Liver (tissue), 9 donors: ENCODE results near the gene PSTK. TPM values are rescaled to one million over a fixed set of nuclear protein-coding genes. Genes with fewer than 3 reads are reported as not detected.

Experiments used
- DNase-seq: peaks from one replicate; pipeline ENCODE4 v3.0.0-alpha.2; 2017; ENCODE audit warnings: low spot score
- H3K27ac ChIP-seq, 2 donors: one replicate each; pipeline ENCODE4 v1.7.0; 2013; ENCODE audit warnings: inconsistent platforms in 2 of 2, low read length in 2 of 2, control low read depth in 1 of 2, low read depth in 1 of 2, mild to moderate bottlenecking in 1 of 2
- H3K27me3 ChIP-seq, 4 donors: one replicate each; pipeline versions ENCODE4 v1.6.1 to v1.7.0; 2013; ENCODE audit warnings: low read length in 3 of 4, inconsistent platforms in 1 of 4, mild to moderate bottlenecking in 1 of 4, moderate library complexity in 1 of 4; ENCODE audit not compliant: control insufficient read depth in 4 of 4, insufficient read depth in 4 of 4
- H3K36me3 ChIP-seq, 4 donors: one replicate each; pipeline versions ENCODE4 v1.6.1 to v1.7.0; 2013; ENCODE audit warnings: low read length in 3 of 4, mild to moderate bottlenecking in 3 of 4, low read depth in 1 of 4, moderate library complexity in 1 of 4; ENCODE audit not compliant: control insufficient read depth in 4 of 4, insufficient read depth in 3 of 4
- H3K4me1 ChIP-seq, 4 donors: one replicate each; pipeline versions ENCODE4 v1.6.1 to v1.7.0; 2013; ENCODE audit warnings: low read length in 3 of 4, mild to moderate bottlenecking in 3 of 4, moderate library complexity in 1 of 4; ENCODE audit not compliant: control insufficient read depth in 4 of 4, insufficient read depth in 4 of 4
- H3K4me3 ChIP-seq, 3 donors: one replicate each; pipeline versions ENCODE4 v1.6.1 to v1.7.0; 2013; ENCODE audit warnings: low read length in 3 of 3, control low read depth in 1 of 3, low read depth in 1 of 3, mild to moderate bottlenecking in 1 of 3
- H3K9ac ChIP-seq, 2 donors: one replicate each; pipeline ENCODE4 v1.7.0; 2013; ENCODE audit warnings: low read length in 2 of 2, mild to moderate bottlenecking in 2 of 2, moderate library complexity in 2 of 2, control low read depth in 1 of 2, low read depth in 1 of 2
- H3K9me3 ChIP-seq, 4 donors: one replicate each; pipeline versions ENCODE4 v1.6.1 to v1.7.0; 2013; ENCODE audit warnings: low read length in 3 of 4; ENCODE audit not compliant: control insufficient read depth in 4 of 4
- CTCF ChIP-seq: fragments of 150-350 bp; IDR thresholded peaks from 2 replicates; pipeline ENCODE4 v1.5.1; 2017; ENCODE audit warnings: improper control_type of control experiment, low read depth, low read length; ENCODE audit not compliant: missing input control
- FOXA1 ChIP-seq: IDR thresholded peaks from 2 replicates; pipeline ENCODE4 v1.6.1; 2016; ENCODE audit warnings: antibody characterized with exemption
- FOXA2 ChIP-seq: IDR thresholded peaks from 2 replicates; pipeline ENCODE4 v1.6.1; 2016; ENCODE audit warnings: antibody characterized with exemption
- GABPA ChIP-seq, 2 donors: IDR thresholded peaks in 1 of 2; conservative IDR thresholded peaks in 1 of 2; 2 replicates each; pipeline ENCODE4 v1.6.1; 2016; ENCODE audit warnings: antibody characterized with exemption in 2 of 2, mild to moderate bottlenecking in 1 of 2, moderate library complexity in 1 of 2
- HNF4A ChIP-seq, 2 donors: conservative IDR thresholded peaks; 2 replicates each; pipeline ENCODE4 v1.6.1; 2016; ENCODE audit warnings: antibody characterized with exemption in 2 of 2, mild to moderate bottlenecking in 2 of 2
- HNF4G ChIP-seq: IDR thresholded peaks from 2 replicates; pipeline ENCODE4 v1.6.1; 2016; ENCODE audit warnings: antibody characterized with exemption
- JUND ChIP-seq, 2 donors: IDR thresholded peaks; 2 replicates each; pipeline ENCODE4 v1.6.1; 2016; ENCODE audit warnings: antibody characterized with exemption in 2 of 2
- NR2F2 ChIP-seq: IDR thresholded peaks from 2 replicates; pipeline ENCODE4 v1.6.1; 2016; ENCODE audit warnings: antibody characterized with exemption
- RAD21 ChIP-seq, 2 donors: IDR thresholded peaks; 2 replicates each; pipeline ENCODE4 v1.6.1; 2016; ENCODE audit warnings: antibody characterized with exemption in 2 of 2, mild to moderate bottlenecking in 2 of 2
- RXRA ChIP-seq, 2 donors: IDR thresholded peaks; 2 replicates each; pipeline ENCODE4 v1.6.1; 2017 to 2018; ENCODE audit warnings: antibody characterized with exemption in 2 of 2, mild to moderate bottlenecking in 1 of 2
- SP1 ChIP-seq: IDR thresholded peaks from 2 replicates; pipeline ENCODE4 v1.6.1; 2018; ENCODE audit warnings: antibody characterized with exemption, mild to moderate bottlenecking
- YY1 ChIP-seq: IDR thresholded peaks from 2 replicates; pipeline ENCODE4 v1.6.1; 2016; ENCODE audit warnings: antibody characterized with exemption, mild to moderate bottlenecking
- WGBS: extraction: QIAGEN DNeasy Blood & Tissue Kit; methylation state at CpG from one replicate; pipeline ENCODE4 v1.1.7; 2013; 5-methylcytosine and 5-hydroxymethylcytosine counted together
- polyA plus RNA-seq, 2 donors: library from polyadenylated mRNA; stranded (reverse) in 1 of 2; unstranded in 1 of 2; fragments of 200-250 nt in 1 of 2; fragments of >200 nt in 1 of 2; fragmentation: Nextera tagmentation in 1 of 2; extraction: Ambion mirVana in 1 of 2; gene quantifications; one replicate each; pipeline versions ENCODE4 v1.2.1 to v1.2.3, GENCODE V29; 2013 to 2015
- total RNA-seq, 2 donors: library from RNA; depleted of rRNA; stranded (reverse); fragments of >200 nt; gene quantifications; one replicate each; pipeline ENCODE4 v1.2.3, GENCODE V29; 2014
- TF ChIP-seq, protein P1 (sequence below): IDR thresholded peaks from 2 replicates; pipeline ENCODE4 v1.6.1; 2016; ENCODE audit warnings: antibody characterized with exemption
- TF ChIP-seq, protein P2 (sequence below): IDR thresholded peaks from 2 replicates; pipeline ENCODE4 v1.6.1; 2016; ENCODE audit warnings: antibody characterized with exemption
- TF ChIP-seq, protein P3 (sequence below): IDR thresholded peaks from 2 replicates; pipeline ENCODE4 v1.6.1; 2016; ENCODE audit warnings: antibody characterized with exemption, mild to moderate bottlenecking
- donor health status: healthy.
- donor health status: healthy.
- donor health status: healthy.
- donor health status: healthy.
- donor health status: healthy.

Gene PSTK
- total and polyA plus RNA-seq, 4 donors, result 2.3 to 5.1 (median 3.5) TPM

- TF ChIP-seq, protein P1, sequence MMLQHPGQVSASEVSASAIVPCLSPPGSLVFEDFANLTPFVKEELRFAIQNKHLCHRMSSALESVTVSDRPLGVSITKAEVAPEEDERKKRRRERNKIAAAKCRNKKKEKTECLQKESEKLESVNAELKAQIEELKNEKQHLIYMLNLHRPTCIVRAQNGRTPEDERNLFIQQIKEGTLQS, result no peak
- TF ChIP-seq YY1 (no peak), FOXA1 (no peak), RXRA (IDR thresholded peaks at IDR 0.05) (peak in 1 of 2 donors; percentile 68)
Measured at GRCh38 chr10:123031124-123031523, 50.9 kb downstream of the PSTK start (continued).

- peaks cover 0 to 6% (median 0%) of the 10 kb centered on the region in 4 donors for H3K9me3 ChIP-seq
- H3K27me3 ChIP-seq, result no peaks in the 10 kb centered on the region
- H3K27ac ChIP-seq, result peak overlapping the region; percentile 66 to 73
- peaks cover 0 to 17% (median 4%) of the 10 kb centered on the region in 4 donors for H3K36me3 ChIP-seq
- H3K9ac ChIP-seq, result no peak overlapping the region
- H3K4me3 ChIP-seq, result no peak overlapping the region
- TF ChIP-seq, protein P2, sequence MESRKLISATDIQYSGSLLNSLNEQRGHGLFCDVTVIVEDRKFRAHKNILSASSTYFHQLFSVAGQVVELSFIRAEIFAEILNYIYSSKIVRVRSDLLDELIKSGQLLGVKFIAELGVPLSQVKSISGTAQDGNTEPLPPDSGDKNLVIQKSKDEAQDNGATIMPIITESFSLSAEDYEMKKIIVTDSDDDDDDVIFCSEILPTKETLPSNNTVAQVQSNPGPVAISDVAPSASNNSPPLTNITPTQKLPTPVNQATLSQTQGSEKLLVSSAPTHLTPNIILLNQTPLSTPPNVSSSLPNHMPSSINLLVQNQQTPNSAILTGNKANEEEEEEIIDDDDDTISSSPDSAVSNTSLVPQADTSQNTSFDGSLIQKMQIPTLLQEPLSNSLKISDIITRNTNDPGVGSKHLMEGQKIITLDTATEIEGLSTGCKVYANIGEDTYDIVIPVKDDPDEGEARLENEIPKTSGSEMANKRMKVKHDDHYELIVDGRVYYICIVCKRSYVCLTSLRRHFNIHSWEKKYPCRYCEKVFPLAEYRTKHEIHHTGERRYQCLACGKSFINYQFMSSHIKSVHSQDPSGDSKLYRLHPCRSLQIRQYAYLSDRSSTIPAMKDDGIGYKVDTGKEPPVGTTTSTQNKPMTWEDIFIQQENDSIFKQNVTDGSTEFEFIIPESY, result peak; percentile 70
- TF ChIP-seq RAD21 (IDR thresholded peaks at IDR 0.05) (peak in 1 of 2 donors; percentile 33), HNF4G (no peak), SP1 (peak; percentile 25), YY1 (peak; percentile 66), HNF4A (conservative IDR thresholded peaks at IDR 0.05) (peak; percentile 77 to 88), GABPA (IDR thresholded peaks at IDR 0.05 in 1 of 2, conservative IDR thresholded peaks at IDR 0.05 in 1 of 2) (no peak), FOXA2 (peak; percentile 59), RXRA (IDR thresholded peaks at IDR 0.05) (peak; percentile 42 to 86), JUND (IDR thresholded peaks at IDR 0.05) (peak; percentile 25 to 86), NR2F2 (no peak)
- TF ChIP-seq, protein P3, sequence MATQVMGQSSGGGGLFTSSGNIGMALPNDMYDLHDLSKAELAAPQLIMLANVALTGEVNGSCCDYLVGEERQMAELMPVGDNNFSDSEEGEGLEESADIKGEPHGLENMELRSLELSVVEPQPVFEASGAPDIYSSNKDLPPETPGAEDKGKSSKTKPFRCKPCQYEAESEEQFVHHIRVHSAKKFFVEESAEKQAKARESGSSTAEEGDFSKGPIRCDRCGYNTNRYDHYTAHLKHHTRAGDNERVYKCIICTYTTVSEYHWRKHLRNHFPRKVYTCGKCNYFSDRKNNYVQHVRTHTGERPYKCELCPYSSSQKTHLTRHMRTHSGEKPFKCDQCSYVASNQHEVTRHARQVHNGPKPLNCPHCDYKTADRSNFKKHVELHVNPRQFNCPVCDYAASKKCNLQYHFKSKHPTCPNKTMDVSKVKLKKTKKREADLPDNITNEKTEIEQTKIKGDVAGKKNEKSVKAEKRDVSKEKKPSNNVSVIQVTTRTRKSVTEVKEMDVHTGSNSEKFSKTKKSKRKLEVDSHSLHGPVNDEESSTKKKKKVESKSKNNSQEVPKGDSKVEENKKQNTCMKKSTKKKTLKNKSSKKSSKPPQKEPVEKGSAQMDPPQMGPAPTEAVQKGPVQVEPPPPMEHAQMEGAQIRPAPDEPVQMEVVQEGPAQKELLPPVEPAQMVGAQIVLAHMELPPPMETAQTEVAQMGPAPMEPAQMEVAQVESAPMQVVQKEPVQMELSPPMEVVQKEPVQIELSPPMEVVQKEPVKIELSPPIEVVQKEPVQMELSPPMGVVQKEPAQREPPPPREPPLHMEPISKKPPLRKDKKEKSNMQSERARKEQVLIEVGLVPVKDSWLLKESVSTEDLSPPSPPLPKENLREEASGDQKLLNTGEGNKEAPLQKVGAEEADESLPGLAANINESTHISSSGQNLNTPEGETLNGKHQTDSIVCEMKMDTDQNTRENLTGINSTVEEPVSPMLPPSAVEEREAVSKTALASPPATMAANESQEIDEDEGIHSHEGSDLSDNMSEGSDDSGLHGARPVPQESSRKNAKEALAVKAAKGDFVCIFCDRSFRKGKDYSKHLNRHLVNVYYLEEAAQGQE, result peak; percentile 27
- H3K4me1 ChIP-seq, result peaks cover 11 to 48% (median 28%) of the 10 kb centered on the region in 4 donors
- no peak for DNase-seq
Measured at GRCh38 chr10:123034332-123034731, 54.1 kb downstream of the PSTK start.

GRCh38 chr10:123035467-123036086, 55.4 kb downstream of the PSTK start:
- TF ChIP-seq HNF4G (peak; percentile 69), CTCF (no peak), SP1 (peak; percentile 85), NR2F2 (peak; percentile 29), JUND (IDR thresholded peaks at IDR 0.05) (peak; percentile 27 to 36), GABPA (IDR thresholded peaks at IDR 0.05 in 1 of 2, conservative IDR thresholded peaks at IDR 0.05 in 1 of 2) (no peak), YY1 (no peak), RXRA (IDR thresholded peaks at IDR 0.05) (peak; percentile 84 to 86), HNF4A (conservative IDR thresholded peaks at IDR 0.05) (peak; percentile 89 to 92), FOXA1 (no peak), FOXA2 (peak; percentile 67)
- TF ChIP-seq, protein P1, result peak; percentile 37
- TF ChIP-seq, protein P2, result peak; percentile 16
- WGBS, result 48% methylated on average over 8 of the region's 8 CpGs
- H3K27ac ChIP-seq, result peak overlapping the region; percentile 6 to 59
- H3K9me3 ChIP-seq, result peaks cover 0 to 6% (median 0%) of the 10 kb centered on the region in 4 donors
- no peak overlapping the region for H3K4me3 ChIP-seq
- H3K4me1 ChIP-seq, result peaks cover 11 to 52% (median 28%) of the 10 kb centered on the region in 4 donors
- peak; percentile 42 for DNase-seq
- no peaks in the 10 kb centered on the region for H3K27me3 ChIP-seq
- no peak overlapping the region for H3K9ac ChIP-seq
- peaks cover 1 to 17% (median 4%) of the 10 kb centered on the region in 4 donors for H3K36me3 ChIP-seq
